Pons (tissue), 1 donor: ENCODE data around the gene ZC3H12A.

Source experiments
- DNase-seq: peaks from one replicate; pipeline ENCODE4 v3.0.0-alpha.2; 2016; ENCODE audit warnings: low spot score

ZC3H12A gene

DNA sequence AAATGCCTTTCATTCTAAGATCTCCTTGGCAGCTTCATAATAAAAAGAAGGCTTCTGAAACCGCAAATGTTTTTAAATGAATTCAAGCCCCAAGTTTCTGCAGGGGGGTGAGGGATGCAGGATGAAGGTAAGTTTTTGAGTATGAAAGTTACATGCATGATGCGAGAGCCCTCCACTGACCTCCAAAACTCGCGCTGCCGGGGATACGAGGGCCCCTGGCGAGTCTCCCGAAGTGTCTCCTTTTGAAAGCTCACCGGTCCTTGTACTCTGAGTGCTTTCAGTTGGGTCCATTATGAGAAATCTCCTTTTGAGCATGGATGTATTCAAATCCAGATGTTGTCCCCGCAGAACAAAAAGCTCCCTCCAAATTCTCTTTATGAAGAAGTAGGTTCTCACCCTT is 18.9 kb upstream of the ZC3H12A start:
- DNase-seq, result no peak

GRCh38 chr1:37456614-37457013 is 17.8 kb upstream of the ZC3H12A start:
- DNase-seq, result no peak

- DNase-seq, result no peak
Observed at GRCh38 chr1:37458551-37458950, 15.8 kb upstream of the ZC3H12A start.

DNA sequence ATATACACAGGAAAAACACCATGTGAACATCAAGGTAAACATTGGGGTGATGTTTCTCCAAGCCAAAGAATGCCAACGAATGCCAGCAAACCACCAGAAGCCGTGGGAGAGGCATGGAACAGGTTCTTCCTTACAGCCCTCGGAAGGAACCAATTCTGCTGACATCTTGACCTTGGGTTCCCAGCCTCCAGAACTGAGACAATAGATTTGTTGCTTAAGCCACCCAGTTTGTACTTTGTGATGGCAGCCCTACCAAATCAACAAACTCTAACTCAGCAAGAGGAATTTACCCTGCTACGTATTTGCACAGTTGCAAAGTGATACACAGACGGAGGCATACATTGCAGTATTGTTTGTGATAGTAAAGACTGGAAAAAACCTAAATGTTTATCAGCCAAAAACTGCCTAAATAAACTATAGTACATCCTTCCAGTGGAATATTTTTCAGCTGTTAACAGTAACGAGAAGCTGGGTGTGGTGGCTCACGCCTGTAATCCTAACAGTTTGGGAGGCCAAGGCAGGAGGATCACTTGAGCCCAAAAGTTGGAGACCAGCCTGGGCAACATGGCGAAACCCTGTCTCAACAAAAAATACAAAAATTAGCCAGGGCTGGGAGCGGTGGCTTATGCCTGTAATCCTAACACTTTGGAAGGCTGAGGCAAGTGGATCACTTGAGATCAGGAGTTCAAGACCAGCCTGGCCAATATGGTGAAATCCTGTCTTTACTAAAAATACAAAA is 12.5 kb upstream of the ZC3H12A start:
- no peak for DNase-seq

DNA sequence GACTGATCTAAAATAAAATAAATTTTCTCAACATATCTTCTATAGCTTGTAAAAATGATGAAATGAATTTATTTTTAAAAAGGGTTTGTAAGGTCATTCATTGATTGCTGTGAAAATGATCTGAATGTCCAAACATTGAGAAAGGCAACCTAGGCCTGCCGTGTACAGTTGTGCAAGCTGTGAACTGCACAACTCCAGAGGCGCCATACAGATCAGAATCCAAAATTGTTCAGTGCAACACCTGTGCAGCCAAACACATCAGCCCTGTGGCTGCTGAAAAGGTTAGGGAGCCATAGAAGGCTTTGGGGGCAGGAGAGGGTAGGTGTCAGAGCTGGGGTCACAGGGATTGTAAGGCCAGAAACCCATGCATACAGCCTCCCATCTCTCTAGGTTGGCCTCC is 9.9 kb upstream of the ZC3H12A start:
- DNase-seq, result no peak

- DNase-seq, result no peak
Observed at GRCh38 chr1:37465593-37466517, 8.5 kb upstream of the ZC3H12A start.

- no peak for DNase-seq
Observed at GRCh38 chr1:37468037-37468436, 6.3 kb upstream of the ZC3H12A start.

GRCh38 chr1:37469386-37469785 is 5.0 kb upstream of the ZC3H12A start:
- DNase-seq, result no peak

DNA sequence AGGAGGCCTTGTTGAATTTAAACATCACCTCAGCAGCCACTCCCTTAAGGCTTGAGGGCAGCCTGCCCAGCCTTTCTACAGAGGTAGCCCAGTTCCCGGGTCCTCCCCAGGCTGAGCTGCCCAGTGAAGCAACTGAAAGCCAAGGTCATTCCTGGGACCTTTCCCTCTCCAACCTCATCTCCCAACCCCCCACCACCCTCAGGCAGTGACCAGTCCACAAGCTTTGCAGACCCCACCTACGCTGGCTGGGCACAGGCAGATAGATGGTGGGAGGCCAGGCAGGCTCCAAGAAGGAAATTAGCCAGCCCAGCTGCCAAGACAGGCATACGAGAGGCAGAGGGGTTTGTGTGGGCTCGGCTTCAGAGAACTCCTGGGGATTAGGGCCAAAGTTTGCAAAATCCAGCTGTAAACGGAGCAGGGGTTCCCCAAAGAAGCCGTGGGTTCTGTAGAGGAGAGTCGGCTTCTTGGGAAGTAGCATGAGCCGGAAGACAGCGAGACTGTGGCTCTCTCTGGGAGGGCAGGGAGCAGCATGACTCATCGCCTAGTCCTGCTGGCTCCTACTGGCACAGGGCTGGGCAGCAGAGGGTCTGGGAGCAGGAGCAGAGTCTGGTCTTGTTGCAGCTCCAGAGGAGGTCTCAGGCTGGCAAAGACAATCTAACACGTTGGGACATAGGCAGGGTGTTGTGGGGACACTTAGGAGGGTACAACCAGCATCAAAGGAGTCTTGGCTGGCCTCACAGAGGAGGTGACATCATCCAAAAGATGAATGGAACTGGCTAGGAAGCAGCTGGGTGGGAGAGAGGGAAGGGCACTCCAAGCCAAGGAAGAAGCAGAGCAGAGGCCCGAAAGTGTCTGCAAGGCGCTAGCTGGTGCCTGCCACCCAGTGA is 2.8 kb upstream of the ZC3H12A start:
- peak; percentile 89 for DNase-seq

GRCh38 chr1:37472281-37472680 is 2.1 kb upstream of the ZC3H12A start:
- DNase-seq, result peak; percentile 60

GRCh38 chr1:37472994-37473393 is 1.4 kb upstream of the ZC3H12A start:
- no peak for DNase-seq

- DNase-seq, result peak; percentile 53
Observed at GRCh38 chr1:37473431-37474045, 842 bp upstream of the ZC3H12A start.

DNA sequence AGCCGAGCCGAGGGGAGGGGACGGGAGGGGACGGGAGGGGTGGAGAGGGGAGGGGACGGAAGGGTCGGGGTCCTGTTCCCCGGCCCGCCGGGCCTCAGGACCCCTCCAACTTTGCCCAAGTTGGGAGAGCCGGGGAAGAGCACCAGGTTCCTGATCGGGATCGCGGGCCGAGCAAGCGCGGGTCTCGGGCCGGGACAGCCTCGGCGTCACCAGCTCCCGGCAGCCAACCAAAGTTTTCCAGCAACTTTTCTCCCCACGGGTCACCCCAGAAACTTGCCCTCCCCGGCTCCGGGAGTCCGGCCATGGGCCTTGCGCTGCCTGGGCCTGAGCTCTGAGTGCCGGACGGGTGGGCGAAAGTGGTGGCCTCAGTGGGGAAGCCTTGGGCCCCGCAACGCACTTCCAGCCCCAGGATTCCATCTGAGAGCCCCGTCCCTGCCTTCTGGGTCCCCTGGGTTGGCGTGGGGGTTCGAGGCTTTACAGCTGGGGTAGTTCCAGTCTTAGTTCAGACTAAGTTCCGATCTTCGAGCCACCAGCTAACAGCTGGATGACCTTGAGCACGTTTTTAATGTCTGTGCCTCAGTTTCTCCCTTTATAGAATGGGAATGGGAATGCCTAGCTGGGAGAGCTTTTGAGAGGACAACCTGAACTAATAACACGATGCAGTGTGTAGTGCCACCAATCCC is 458 bp downstream of the ZC3H12A start:
- DNase-seq, result no peak

DNA sequence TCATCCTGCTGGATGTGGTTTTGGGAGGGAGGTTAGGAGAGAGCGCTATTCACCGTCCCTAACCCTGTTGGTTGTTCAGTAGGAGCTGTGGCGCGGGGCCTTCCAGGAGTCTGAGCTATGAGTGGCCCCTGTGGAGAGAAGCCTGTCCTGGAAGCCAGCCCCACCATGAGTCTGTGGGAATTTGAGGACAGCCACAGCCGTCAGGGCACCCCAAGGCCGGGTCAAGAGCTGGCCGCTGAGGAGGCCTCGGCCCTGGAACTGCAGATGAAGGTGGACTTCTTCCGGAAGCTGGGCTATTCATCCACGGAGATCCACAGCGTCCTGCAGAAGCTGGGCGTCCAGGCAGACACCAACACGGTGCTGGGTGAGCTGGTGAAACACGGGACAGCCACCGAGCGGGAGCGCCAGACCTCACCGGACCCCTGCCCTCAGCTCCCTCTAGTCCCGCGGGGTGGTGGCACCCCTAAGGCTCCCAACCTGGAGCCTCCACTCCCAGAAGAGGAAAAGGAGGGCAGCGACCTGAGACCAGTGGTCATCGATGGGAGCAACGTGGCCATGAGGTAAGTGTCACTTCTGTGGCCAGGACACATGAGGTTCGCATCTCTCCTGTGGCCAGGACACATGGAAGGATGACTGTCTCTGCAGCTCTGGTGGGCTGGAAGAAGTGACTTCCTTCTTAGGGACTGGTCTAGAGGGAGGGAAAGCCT is 1.2 kb downstream of the ZC3H12A start:
- DNase-seq, result no peak

- no peak for DNase-seq
Observed at GRCh38 chr1:37476087-37476452, 1.7 kb downstream of the ZC3H12A start.

GRCh38 chr1:37476460-37477197 is 2.2 kb downstream of the ZC3H12A start:
- no peak for DNase-seq

DNA sequence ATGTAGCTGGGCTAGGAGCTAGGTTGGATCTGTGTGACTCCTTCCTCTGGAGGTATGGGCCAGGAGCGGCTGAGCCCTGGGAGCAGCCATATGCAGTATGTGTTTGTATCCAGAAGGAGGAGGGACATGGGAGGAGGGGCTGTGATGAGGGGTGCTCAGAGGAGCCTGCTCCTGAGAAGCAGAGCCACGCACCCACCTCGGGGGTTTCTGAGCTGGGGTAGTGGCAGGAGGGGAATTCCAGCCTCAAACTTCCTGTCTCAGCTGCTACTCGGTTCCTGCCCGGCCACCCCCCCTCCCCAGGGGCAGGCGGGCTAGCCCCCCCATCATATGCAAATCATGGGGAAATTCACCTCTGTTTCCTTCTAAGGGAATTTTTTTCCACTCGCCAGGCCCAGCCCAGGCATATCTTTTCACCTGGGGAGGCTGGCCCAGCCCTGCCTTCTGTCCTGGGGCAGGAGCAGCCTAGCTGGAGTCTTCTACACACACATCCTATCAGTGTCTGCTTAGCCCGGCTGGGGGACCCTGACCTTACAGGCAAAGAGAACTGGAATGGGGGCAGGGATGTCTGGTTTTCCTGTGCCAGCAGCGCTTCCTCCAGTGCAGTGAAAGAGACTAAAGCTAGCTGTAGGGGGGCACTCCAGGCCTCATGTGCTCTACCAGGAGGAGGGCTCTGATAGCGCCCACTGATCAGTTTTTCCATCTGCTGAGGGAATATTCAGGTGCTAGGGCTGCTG is 3.0 kb downstream of the ZC3H12A start:
- no peak for DNase-seq

DNA sequence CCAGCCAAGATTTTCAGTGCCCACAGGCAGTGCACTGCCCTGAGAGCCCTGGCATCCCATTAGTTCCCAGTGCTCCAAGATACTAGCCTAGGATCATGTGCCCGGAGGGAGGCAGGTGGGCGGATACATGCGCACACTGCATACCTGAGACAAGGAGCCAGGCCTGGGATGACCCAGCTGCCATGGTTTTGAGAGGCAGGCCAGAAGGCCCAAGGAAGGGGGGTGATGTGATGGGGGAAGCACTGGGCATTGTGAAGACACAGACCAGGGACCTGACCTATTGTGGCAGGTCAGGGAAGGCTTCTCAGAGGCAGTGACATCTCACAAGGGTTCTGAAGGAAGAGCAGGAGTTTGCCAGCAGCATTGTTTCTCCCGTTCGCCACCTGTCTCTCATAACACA is 3.6 kb downstream of the ZC3H12A start:
- no peak for DNase-seq

GRCh38 chr1:37478451-37478881 is 4.1 kb downstream of the ZC3H12A start:
- DNase-seq, result no peak
